Mammary epithelial cell (primary cell): Measurements from ENCODE around the gene FAM124B.

Experiments used
- EZH2 ChIP-seq: IDR thresholded peaks from 2 replicates; pipeline ENCODE4 v1.6.1; 2012; ENCODE audit warnings: low read length, inconsistent platforms, borderline replicate concordance
- TF ChIP-seq, protein P1 (sequence below), 2 donors: IDR thresholded peaks in 1 of 2; conservative IDR thresholded peaks in 1 of 2; 2 replicates each; pipeline ENCODE4 v1.5.1; 2011 to 2012; ENCODE audit warnings: inconsistent platforms in 2 of 2, low read length in 2 of 2, mild to moderate bottlenecking in 2 of 2, control low read depth in 1 of 2, low read depth in 1 of 2; ENCODE audit not compliant: insufficient read depth in 1 of 2; ENCODE audit errors: extremely low read depth in 1 of 2

DNA sequence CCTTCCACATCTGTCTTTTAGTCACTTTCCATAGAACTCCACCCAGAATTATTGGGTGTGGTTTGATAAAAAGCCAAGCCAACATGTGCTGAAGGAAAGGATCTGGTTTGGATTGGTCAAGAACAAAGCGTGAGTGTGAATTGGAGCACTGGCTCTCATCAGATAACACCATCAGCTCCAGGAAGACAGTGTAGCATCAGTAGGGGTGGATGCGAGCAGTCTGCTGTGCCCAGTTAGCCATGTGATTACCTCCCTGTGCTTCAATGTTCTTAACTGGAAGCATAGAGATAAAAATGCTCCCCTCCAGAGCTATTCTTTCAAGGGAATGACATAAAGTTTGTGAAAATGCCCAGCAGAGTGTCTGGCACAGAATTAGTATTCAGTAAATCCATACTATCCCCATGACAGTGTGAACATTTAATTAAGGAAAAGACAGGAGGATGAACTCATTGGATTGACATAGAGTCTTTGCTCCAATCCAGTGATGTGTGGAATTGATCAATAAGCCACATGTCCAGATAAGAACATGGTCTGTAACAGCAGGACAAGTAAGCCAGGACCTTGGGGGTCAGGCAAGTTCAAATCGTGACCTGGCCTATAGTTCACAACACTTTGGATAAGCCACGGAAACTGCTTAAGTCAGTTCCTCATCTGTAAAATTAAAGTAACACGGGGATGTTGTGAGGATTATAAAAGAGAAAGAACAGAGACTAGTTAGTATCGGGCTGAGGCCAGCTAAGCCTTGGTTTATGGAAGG is 68.0 kb downstream of the FAM124B start:
- TF ChIP-seq, protein P1, sequence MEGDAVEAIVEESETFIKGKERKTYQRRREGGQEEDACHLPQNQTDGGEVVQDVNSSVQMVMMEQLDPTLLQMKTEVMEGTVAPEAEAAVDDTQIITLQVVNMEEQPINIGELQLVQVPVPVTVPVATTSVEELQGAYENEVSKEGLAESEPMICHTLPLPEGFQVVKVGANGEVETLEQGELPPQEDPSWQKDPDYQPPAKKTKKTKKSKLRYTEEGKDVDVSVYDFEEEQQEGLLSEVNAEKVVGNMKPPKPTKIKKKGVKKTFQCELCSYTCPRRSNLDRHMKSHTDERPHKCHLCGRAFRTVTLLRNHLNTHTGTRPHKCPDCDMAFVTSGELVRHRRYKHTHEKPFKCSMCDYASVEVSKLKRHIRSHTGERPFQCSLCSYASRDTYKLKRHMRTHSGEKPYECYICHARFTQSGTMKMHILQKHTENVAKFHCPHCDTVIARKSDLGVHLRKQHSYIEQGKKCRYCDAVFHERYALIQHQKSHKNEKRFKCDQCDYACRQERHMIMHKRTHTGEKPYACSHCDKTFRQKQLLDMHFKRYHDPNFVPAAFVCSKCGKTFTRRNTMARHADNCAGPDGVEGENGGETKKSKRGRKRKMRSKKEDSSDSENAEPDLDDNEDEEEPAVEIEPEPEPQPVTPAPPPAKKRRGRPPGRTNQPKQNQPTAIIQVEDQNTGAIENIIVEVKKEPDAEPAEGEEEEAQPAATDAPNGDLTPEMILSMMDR (conservative IDR thresholded peaks at IDR 0.05 in 1 of 2, IDR thresholded peaks at IDR 0.05 in 1 of 2; ENCODE audit: extremely low read depth in 1 of 2, insufficient read depth in 1 of 2, low read depth in 1 of 2, low read length in 2 of 2), result no peak
- TF ChIP-seq EZH2, result no peak
